GM12801 (cell line): ENCODE measurements around the gene SUPT3H.

Experiments used
- CTCF ChIP-seq: IDR thresholded peaks from one replicate; pipeline ENCODE4 v1.5.1; 2011; ENCODE audit warnings: control low read depth; ENCODE audit not compliant: insufficient read length; ENCODE audit errors: extremely low read depth

Gene SUPT3H

DNA sequence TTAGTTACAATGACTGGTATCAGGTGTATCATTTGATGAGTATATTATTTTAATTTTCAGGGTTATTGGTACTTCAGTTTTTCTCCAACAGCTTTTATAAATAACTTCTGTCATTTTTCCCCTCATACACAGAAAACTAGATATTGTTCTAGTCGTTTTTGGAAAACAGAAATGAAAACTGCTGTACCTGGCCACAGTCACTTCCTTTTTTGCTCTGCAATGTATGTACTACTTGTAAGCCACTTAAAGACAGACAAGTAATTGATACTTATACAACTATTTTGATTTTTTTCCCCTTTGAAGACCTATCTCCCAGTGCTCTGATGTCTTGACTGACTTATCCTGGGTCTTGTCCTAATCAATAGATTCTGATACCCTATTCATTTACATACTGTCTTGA, 268.2 kb downstream of the SUPT3H start:
- TF ChIP-seq CTCF: no peak

GRCh38 chr6:45105170-45105820, 272.4 kb downstream of the SUPT3H start:
- TF ChIP-seq CTCF: no peak

DNA sequence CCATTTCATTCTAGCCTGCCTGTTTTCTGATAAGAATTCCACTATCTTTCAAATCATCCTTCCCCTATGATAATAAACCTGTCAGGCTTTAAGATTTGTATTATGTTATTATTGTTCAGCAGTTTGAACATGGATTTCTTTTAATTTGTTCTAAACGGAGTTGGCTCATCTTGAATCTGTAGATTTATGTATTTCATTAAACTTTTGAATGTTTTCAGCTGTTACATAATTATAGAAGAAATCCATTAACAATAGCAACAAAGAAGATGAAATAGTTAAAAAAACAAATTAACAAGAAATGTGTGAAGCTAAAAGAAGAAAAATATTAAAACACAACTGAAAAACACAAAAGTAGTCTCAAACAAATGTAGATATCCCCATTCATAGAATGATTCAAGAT, 273.3 kb downstream of the SUPT3H start:
- no peak for TF ChIP-seq CTCF

DNA sequence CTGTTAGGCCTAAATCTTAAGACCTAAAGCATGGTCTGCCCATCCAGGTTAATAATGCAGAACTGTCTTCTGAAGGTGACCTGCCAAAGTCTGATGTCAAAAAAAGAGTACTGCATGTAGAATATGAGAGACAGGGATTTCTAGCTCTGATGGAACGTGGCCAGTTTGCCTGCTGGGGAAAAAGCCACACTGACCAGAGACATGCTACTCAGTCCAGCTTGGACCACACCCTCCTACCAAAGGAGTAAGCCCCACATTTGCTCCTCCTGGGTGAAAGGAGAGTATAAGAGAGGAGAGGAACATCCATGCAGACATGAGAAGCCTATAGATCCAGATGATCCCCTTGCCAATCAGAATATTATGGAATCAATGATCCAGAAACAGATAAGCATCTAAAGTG, 279.5 kb downstream of the SUPT3H start:
- TF ChIP-seq CTCF: no peak

DNA sequence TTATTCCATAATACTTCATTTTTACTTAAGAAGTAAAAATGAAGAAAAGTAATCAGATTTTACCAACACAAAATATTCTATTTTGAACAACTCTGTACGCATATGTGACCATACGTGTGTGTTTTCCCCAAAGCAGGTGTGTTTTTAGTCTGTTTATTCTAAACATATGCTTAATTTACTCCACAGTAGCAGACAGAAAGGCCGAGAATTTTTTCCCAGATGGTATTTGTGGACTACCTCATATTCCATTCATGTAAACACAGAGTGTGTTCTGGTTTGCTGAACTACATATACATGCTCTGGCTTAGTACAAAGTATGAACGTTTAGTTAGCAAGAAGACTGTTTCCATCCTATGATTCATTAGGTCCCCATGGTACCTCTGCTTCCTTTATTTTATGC, 282.9 kb downstream of the SUPT3H start:
- TF ChIP-seq CTCF: no peak

DNA sequence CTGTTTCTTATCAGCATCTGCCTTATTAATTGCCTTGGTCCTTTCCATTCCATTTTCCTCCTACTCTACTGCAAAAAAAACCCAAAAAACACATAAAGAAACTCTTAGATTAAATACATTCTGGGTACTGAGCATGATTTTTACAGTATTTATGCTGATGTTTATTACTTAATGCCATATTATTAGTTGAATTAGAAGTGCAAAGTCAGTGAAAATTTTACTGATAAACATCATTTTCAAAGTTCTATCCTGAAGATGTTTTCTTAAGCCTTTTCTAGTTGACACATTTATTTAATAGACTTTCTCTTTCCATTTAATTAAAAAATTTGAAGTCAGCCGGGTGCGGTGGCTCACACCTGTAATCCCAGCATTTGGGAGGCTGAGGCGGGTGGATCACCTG, 285.6 kb downstream of the SUPT3H start:
- no peak for TF ChIP-seq CTCF

- no peak for TF ChIP-seq CTCF
These were observed 291.2 kb downstream of the SUPT3H start for GRCh38 chr6:45086360-45087084.
